Stimulated activated CD4-positive, alpha-beta T cell treated with anti-CD3 and anti-CD28 coated beads, Interleukin-1b, Interleukin-23, amount 100 ng/mL, for 48 hours (primary cell): Measurements from ENCODE around the gene GPRIN1.
A peak's percentile ranks its signal among the peaks of the same experiment; 100 is the strongest.

ENCODE experiments used
- DNase-seq: peaks from one replicate; pipeline ENCODE4 v3.0.0-alpha.2; 2020

Gene GPRIN1

GRCh38 chr5:176609724-176610434, at the start of gene GPRIN1:
TSS of gene GPRIN1 (minus strand) at chr5:176610156. CDS start at chr5:176599834, 10,322 bp downstream.
- peak; percentile 51 for DNase-seq

- no peak for DNase-seq
These were observed 49.5 kb upstream of the GPRIN1 start for GRCh38 chr5:176659512-176659839.

DNA sequence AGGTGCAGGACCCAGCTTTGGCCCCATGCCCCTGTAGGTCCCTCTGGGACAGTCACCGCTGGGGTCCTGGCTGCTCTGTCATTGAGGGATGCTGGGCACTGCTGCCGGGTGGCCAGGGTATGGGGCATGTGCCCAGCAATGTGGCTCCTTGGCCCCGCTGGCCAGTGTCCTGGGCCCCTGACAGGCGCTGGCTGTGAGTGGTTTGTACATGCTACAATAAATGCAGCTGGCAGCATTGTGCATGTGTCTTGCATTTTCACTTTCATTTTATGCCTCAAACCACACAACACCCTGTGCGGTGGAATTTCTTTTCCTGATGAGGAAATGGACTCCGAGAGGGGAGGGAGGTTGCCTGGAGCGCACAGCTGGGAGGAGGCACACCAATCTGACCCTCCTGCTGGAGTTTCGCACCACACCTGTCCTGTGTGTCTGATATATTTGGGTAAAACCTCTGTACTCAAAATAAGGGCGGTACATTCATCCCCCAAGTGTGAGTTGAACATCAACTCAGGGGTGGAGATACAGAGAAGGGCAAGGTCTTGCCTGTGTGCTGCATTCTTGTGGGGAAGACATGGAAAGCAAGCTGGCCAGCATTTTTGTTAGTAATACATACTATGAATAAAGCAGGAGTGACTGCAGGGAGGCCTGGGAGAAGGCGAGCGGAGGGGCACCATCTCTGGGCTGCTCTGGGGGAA, 49.0 kb upstream of the GPRIN1 start:
- no peak for DNase-seq

DNA sequence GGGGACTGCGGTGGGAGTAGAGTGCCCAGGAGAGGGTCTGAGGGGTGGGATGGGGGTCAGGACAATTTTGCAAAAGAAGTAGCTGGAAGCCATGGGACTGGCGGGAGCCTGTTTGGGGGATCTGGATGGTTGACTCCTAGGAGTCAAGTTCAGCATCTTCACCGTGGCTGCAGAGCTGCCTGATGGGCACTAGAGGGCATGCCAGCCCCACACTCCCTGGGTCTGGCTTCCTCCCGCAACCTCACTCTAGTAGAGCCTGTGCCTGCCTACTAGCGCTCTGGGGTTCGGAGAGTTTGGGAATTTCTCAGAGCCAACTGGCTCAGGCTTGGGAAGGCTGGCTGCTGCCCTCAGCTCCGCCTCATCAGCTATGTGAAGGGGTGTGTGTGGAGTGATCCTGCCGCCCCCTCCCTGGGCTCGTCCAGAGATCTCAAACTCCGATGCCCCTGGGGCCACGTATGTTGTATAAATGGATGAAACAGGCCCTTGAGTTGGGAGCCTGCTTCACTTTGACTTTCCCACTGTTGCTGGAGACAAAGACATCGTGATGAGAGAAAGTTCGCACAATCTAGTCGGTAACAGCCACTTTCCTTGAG, 48.1 kb upstream of the GPRIN1 start:
- DNase-seq, result peak; percentile 60

DNA sequence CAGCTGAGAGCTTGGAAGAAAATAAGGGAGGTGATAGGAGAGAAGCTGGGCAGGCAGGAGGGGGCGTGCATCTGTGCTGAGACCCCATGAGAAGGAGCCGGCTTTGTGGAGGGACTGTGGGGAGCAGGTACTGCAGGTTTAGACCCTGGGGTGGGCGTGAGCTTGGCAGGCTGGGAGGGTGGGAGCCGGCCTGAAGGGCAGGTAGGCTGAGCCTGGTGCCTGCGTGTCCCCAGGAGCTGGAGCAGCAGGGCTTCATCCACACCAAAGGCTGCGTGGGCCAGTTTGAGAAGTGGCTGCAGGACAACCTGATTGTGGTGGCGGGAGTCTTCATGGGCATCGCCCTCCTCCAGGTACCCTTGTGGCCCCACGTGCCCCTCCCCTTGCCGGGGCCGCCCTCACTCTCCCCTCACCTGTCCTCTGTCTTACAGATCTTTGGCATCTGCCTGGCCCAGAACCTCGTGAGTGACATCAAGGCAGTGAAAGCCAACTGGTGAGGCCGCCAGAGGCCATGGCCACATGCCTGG, 46.6 kb upstream of the GPRIN1 start:
- no peak for DNase-seq

DNA sequence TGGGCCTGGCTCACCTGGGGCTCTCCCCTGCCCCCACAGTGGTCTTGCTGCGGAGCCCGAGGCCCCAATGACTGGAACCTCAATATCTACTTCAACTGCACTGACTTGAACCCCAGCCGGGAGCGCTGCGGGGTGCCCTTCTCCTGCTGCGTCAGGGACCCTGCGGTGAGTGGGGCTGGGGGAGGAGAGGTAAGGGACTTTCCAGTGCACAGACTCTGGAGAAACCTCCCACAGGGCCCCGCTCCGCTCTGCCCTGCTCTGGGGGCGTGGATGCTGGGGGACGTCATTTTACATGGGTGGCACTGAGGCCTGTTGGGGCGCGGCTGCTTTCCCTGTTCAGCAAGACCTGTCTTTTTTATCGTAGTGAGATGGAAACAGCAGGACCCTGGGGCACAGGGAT, 44.9 kb upstream of the GPRIN1 start:
- no peak for DNase-seq

DNA sequence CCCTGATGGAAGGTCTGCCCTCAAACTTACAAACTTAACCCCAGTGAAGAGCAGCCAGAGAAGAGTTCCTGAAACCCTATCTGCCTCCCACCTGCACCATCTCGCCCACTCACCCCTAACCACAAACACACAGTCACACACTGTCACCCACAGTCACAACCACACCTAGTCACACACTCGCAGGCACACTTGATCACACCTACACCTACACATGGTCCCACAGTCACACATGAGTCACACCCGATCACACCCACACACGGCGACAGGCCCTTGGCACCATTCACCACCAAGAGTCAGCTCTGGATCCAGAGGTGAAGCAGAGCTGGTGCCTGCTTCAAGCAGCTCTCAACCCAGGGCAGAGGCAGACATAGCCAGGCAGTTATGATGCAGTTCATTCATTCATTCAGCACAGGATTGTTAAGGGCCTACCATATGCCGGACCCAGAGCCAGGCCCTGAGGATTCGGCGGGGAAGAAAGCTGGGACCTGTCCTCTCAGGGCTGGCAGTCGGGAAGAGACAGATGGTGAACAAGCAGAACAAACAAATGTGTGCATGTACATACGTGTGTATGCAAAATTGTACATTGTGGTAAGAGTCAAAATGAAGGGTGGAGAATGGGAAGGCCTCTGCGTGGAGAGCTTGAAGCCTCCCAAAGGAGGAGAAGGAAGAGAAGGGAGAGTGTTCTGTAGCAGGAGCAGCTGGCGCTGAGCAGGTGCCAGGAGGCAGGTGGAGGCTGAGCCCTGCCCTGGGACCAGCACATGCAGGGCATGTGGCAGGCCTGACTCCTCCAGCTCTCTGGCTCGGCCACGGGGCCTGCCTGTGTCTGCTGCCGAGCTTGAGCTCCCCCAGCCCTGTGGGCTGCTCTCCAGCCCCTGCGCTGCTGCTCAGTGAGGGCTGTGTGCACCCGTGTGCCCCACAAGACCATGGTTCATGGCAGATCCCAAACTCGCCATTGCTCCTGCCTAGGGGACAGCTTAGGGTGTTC, 43.7 kb upstream of the GPRIN1 start:
- peak; percentile 86 for DNase-seq

- no peak for DNase-seq
These were observed 42.2 kb upstream of the GPRIN1 start for GRCh38 chr5:176652136-176652535.

- no peak for DNase-seq
These were observed 41.6 kb upstream of the GPRIN1 start for GRCh38 chr5:176651472-176651980.

- no peak for DNase-seq
These were observed 40.5 kb upstream of the GPRIN1 start for GRCh38 chr5:176650354-176650884.

DNA sequence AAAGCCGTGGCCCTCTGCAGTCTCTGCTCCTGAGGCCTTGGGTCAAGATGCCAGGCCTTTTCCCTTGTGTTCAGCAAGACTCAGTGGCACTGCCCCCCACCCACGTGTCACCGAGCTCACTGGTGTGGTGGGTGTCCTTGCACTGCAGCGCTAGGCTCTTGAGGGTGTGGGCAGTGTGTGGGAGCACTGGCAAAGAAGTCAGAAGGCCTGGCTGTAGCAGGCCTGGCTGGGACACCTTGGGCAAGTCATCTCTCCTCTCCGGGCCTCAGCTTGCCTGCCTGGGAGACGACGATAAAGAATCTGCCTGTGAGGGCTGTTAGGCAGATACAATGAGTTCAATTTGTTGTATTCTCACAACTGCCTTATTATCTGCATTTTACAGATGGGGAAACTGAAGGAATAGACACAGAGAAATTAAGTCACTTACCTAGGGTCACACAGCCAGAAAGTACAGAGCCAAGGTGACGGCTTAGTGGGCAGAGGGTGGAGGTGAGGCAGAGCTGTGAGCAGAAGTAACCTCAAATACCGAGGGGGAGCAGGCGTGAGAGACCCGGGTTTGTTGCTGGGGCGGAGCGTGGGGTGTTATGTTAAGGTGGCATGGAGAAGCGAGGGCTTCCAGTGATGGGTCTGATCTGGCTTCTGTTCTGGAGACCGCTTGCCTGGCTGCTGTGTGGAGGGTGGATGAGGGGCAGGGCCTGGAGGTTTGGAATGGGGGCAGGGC, 38.7 kb upstream of the GPRIN1 start:
- no peak for DNase-seq

GRCh38 chr5:176647843-176648473, 38.0 kb upstream of the GPRIN1 start:
- no peak for DNase-seq

- peak; percentile 100 for DNase-seq
These were observed 37.3 kb upstream of the GPRIN1 start, which contains the start of gene TSPAN17 for GRCh38 chr5:176647030-176647842. TSS of gene TSPAN17 (plus strand) at chr5:176647484. CDS start at chr5:176647616, 132 bp downstream.

GRCh38 chr5:176646707-176647029, 36.7 kb upstream of the GPRIN1 start:
- no peak for DNase-seq

- no peak for DNase-seq
These were observed 36.2 kb upstream of the GPRIN1 start for GRCh38 chr5:176646049-176646706.

GRCh38 chr5:176644878-176645670, 35.1 kb upstream of the GPRIN1 start:
- no peak for DNase-seq

- no peak for DNase-seq
These were observed 34.3 kb upstream of the GPRIN1 start for GRCh38 chr5:176644294-176644693.

DNA sequence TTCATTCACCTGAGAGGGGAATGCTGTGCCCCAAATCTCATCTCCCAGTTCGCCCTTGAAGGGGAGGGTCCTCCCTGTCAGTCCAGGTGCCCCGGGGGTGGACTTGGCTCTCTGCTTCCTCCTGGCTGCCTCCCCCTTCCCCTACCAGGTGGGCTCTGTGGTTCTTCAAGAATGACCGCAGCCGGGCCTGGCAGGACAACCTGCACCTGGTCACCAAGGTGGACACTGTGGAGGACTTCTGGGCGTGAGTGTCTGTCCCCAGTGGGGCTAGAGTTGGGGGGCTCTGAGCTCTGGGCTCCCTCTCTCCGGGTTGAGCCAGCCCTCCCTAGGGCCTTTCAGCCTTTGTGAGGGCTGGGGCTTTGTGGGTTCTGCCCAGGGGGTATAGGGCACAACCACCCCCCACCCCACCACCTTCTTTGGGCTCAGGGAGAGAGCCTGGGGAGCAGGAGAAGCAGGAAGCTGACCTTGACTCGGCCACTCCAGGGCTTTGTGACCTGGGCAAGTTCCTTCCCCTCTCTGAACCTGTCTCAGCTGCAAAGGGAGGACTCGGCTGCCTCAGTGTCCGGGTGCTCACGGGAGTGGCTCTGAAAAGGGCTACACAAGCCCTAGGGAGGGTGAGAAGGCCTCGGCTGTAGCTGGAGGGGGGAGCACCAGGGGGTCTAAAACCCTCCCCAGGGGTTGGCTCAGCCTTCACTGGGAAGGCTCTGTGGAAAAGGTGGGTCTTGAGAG, 33.7 kb upstream of the GPRIN1 start:
- no peak for DNase-seq
